ENCODE data around the gene KLHL5. TPM values are rescaled to one million over a fixed set of nuclear protein-coding genes. Genes with fewer than 3 reads are reported as not detected.

The KLHL5 gene
- total RNA-seq, 1 donor from 2014 or later = 121 TPM

DNA sequence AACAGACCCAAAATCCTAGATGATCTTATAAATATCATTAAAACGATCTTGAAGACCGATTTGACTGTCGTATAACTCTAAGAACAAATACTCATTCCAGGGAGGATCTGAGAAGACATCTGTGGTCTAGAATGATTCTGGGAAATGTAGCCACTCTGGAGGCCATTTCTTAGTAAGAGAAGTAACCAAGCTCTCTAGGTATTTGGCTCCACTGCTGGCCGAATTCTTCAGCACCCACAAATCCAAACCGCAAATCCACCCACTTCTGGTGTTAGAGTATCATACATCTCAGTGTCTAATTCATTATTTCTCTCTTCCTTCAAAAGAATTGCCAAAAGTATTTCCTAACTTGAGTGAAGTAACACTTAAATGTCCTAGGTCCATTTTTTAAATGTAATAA is 23.9 kb downstream of the KLHL5 start:
- no peak for FAIRE-seq
- Histone ChIP-seq H3K27me3 (ENCODE audit: control insufficient read depth, insufficient read depth, low read length) (no peaks in the 10 kb centered on the region), H3K4me3 (ENCODE audit: low read depth, low read length) (no peak overlapping the region), H3K36me3 (ENCODE audit: control insufficient read depth, insufficient read depth, low read length) (peaks cover 1% of the 10 kb centered on the region)
- DNase-seq (ENCODE audit: low read depth) = no peak
- TF ChIP-seq, protein P1, sequence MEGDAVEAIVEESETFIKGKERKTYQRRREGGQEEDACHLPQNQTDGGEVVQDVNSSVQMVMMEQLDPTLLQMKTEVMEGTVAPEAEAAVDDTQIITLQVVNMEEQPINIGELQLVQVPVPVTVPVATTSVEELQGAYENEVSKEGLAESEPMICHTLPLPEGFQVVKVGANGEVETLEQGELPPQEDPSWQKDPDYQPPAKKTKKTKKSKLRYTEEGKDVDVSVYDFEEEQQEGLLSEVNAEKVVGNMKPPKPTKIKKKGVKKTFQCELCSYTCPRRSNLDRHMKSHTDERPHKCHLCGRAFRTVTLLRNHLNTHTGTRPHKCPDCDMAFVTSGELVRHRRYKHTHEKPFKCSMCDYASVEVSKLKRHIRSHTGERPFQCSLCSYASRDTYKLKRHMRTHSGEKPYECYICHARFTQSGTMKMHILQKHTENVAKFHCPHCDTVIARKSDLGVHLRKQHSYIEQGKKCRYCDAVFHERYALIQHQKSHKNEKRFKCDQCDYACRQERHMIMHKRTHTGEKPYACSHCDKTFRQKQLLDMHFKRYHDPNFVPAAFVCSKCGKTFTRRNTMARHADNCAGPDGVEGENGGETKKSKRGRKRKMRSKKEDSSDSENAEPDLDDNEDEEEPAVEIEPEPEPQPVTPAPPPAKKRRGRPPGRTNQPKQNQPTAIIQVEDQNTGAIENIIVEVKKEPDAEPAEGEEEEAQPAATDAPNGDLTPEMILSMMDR (IDR thresholded peaks at IDR 0.05; ENCODE audit: insufficient read depth, low read length, severe bottlenecking) = no peak

GRCh38 chr4:39096847-39097246 is 34.8 kb downstream of the KLHL5 start:
- H3K36me3 ChIP-seq (ENCODE audit: control insufficient read depth, insufficient read depth, low read length) = no peaks in the 10 kb centered on the region
- TF ChIP-seq, protein P1 (IDR thresholded peaks at IDR 0.05; ENCODE audit: insufficient read depth, low read length, severe bottlenecking) = no peak
- FAIRE-seq (no peak), DNase-seq (ENCODE audit: low read depth) (no peak)
- H3K27me3 ChIP-seq (ENCODE audit: control insufficient read depth, insufficient read depth, low read length) = no peaks in the 10 kb centered on the region
- no peak overlapping the region for H3K4me3 ChIP-seq (ENCODE audit: low read depth, low read length)

- peaks cover 1% of the 10 kb centered on the region for H3K36me3 ChIP-seq (ENCODE audit: control insufficient read depth, insufficient read depth, low read length)
- H3K4me3 ChIP-seq (ENCODE audit: low read depth, low read length) = no peak overlapping the region
- FAIRE-seq (no peak), DNase-seq (ENCODE audit: low read depth) (no peak)
- H3K27me3 ChIP-seq (ENCODE audit: control insufficient read depth, insufficient read depth, low read length) = no peaks in the 10 kb centered on the region
- TF ChIP-seq, protein P1 (IDR thresholded peaks at IDR 0.05; ENCODE audit: insufficient read depth, low read length, severe bottlenecking) = no peak
Observed at GRCh38 chr4:39097290-39097689, 35.3 kb downstream of the KLHL5 start.

- Histone ChIP-seq H3K36me3 (ENCODE audit: control insufficient read depth, insufficient read depth, low read length) (peaks cover 6% of the 10 kb centered on the region), H3K27me3 (ENCODE audit: control insufficient read depth, insufficient read depth, low read length) (no peaks in the 10 kb centered on the region), H3K4me3 (ENCODE audit: low read depth, low read length) (no peak overlapping the region)
- FAIRE-seq (no peak), DNase-seq (ENCODE audit: low read depth) (no peak)
- TF ChIP-seq, protein P1 (IDR thresholded peaks at IDR 0.05; ENCODE audit: insufficient read depth, low read length, severe bottlenecking) = no peak
Observed at GRCh38 chr4:39102297-39102696, 40.3 kb downstream of the KLHL5 start.

GRCh38 chr4:39103291-39103690 is 41.3 kb downstream of the KLHL5 start:
- Histone ChIP-seq H3K27me3 (ENCODE audit: control insufficient read depth, insufficient read depth, low read length) (no peaks in the 10 kb centered on the region), H3K4me3 (ENCODE audit: low read depth, low read length) (no peak overlapping the region), H3K36me3 (ENCODE audit: control insufficient read depth, insufficient read depth, low read length) (peaks cover 6% of the 10 kb centered on the region)
- no peak for DNase-seq (ENCODE audit: low read depth)
- no peak for FAIRE-seq
- TF ChIP-seq, protein P1 (IDR thresholded peaks at IDR 0.05; ENCODE audit: insufficient read depth, low read length, severe bottlenecking) = no peak

DNA sequence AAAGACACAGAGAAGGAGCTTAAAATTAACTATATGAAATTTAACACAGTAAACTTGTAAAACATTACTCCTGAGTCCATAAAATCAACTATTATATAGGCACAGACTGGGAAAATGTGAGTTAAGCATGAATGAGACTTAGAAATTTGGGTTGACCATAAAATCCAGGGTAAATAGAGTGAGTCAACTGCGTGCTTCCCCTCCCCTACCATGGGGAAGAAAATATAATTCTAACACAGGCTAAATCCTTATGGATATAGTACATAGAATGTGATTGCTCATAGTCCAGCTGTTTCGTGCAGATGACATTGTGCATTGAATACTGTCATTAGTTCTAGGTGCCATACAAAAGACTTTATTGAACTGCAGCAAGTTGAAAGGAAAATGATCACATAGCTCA is 42.2 kb downstream of the KLHL5 start:
- no peak overlapping the region for H3K4me3 ChIP-seq (ENCODE audit: low read depth, low read length)
- peaks cover 6% of the 10 kb centered on the region for H3K36me3 ChIP-seq (ENCODE audit: control insufficient read depth, insufficient read depth, low read length)
- TF ChIP-seq, protein P1 (IDR thresholded peaks at IDR 0.05; ENCODE audit: insufficient read depth, low read length, severe bottlenecking) = no peak
- no peaks in the 10 kb centered on the region for H3K27me3 ChIP-seq (ENCODE audit: control insufficient read depth, insufficient read depth, low read length)
- no peak for DNase-seq (ENCODE audit: low read depth)
- FAIRE-seq = no peak
